ENCODE measurements around the gene SLC7A1.

GRCh38 chr13:29550430-29550988, 45.0 kb downstream of the SLC7A1 start:
- TF ChIP-seq CTCF (conservative IDR thresholded peaks at IDR 0.05; ENCODE audit: low read depth, low read length) (no peak), POLR2A (IDR thresholded peaks at IDR 0.05; ENCODE audit: low read depth, low read length) (no peak), CEBPB (IDR thresholded peaks at IDR 0.05; ENCODE audit: low read depth, low read length) (no peak), RAD21 (IDR thresholded peaks at IDR 0.05; ENCODE audit: low read length) (no peak), SMC3 (IDR thresholded peaks at IDR 0.05; ENCODE audit: low read depth, low read length) (no peak), MAZ (IDR thresholded peaks at IDR 0.05; ENCODE audit: borderline replicate concordance, low read depth, low read length) (no peak), USF2 (IDR thresholded peaks at IDR 0.05; ENCODE audit: low read depth, low read length) (no peak), NFE2L2 (IDR thresholded peaks at IDR 0.05; ENCODE audit: low read depth, low read length) (no peak), BHLHE40 (IDR thresholded peaks at IDR 0.05; ENCODE audit: low read depth, low read length) (no peak), MXI1 (IDR thresholded peaks at IDR 0.05; ENCODE audit: borderline replicate concordance, low read depth, low read length) (no peak), ELK1 (IDR thresholded peaks at IDR 0.05; ENCODE audit: borderline replicate concordance, low read depth, low read length) (no peak)
